ENCODE data around the gene JPH3.

JPH3 gene

GRCh38 chr16:87684106-87684677, 81.9 kb downstream of the JPH3 start:
- DNase-seq: no peak

GRCh38 chr16:87684711-87685404, 82.5 kb downstream of the JPH3 start:
- DNase-seq: no peak

- no peak for DNase-seq
Measured at GRCh38 chr16:87685405-87685755, 83.1 kb downstream of the JPH3 start.

- DNase-seq: no peak
Measured at GRCh38 chr16:87685766-87686165, 83.5 kb downstream of the JPH3 start.

GRCh38 chr16:87686697-87687096, 84.4 kb downstream of the JPH3 start:
- DNase-seq: no peak

GRCh38 chr16:87687126-87687910, 85.0 kb downstream of the JPH3 start:
- DNase-seq: no peak

- no peak for DNase-seq
Measured at GRCh38 chr16:87687998-87688529, 85.8 kb downstream of the JPH3 start.

GRCh38 chr16:87688876-87689815, 86.8 kb downstream of the JPH3 start:
- DNase-seq: no peak

- DNase-seq: no peak
Measured at GRCh38 chr16:87689956-87690465, 87.7 kb downstream of the JPH3 start.

- no peak for DNase-seq
Measured at GRCh38 chr16:87690911-87691685, 88.8 kb downstream of the JPH3 start.

GRCh38 chr16:87691686-87692079, 89.4 kb downstream of the JPH3 start:
- DNase-seq: no peak

GRCh38 chr16:87692176-87692575, 89.9 kb downstream of the JPH3 start:
- DNase-seq: no peak

- DNase-seq: no peak
Measured at GRCh38 chr16:87692756-87693155, 90.4 kb downstream of the JPH3 start.

GRCh38 chr16:87693827-87694226, 91.5 kb downstream of the JPH3 start:
- DNase-seq: no peak

- no peak for DNase-seq
Measured at GRCh38 chr16:87694441-87695125, 92.3 kb downstream of the JPH3 start.

- no peak for DNase-seq
Measured at GRCh38 chr16:87695534-87695933, 93.2 kb downstream of the JPH3 start.

- DNase-seq: no peak
Measured at GRCh38 chr16:87696726-87697125, 94.4 kb downstream of the JPH3 start.

GRCh38 chr16:87697256-87697655, 94.9 kb downstream of the JPH3 start:
- DNase-seq: no peak

- DNase-seq: no peak
Measured at GRCh38 chr16:87697792-87698191, 95.5 kb downstream of the JPH3 start.

GRCh38 chr16:87698241-87698640, 95.9 kb downstream of the JPH3 start:
- no peak for DNase-seq

GRCh38 chr16:87698676-87699199, 96.4 kb downstream of the JPH3 start:
- DNase-seq: no peak

All from NCI-H1930 (cell line).